GM18520 (cell line): ENCODE data around the gene DIS3L2.
"Not testable (repeated sequence)": the region's sequence is repeated elsewhere in the genome, so short reads cannot be mapped to it uniquely, and the experiment has no call there.

Experiments used
- ATAC-seq: cut with Tn5 transposase; IDR thresholded peaks from one replicate; pipeline ENCODE4 v1.9.1; 2021; ENCODE audit not compliant: unreplicated experiment

Gene DIS3L2

DNA sequence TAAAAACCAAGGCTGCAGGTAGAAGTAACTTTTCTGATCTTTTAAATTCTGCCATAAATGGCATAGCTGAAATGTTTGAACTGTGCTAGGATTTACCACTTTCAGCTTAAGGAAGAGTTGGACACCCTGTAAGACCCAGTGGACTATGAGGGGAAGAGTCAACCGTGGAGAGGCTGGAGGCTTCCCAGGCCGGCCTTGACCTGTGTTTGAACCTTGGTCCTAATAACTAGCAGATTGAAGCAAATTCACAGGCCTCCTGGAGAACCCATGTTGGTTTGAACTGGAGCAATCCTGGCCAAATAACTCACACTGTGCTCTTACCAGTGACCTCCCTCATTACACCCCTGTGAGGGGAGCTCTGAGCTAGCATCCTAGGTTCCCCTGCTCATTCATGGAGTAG is 329.8 kb downstream of the DIS3L2 start:
- ATAC-seq = no peak

DNA sequence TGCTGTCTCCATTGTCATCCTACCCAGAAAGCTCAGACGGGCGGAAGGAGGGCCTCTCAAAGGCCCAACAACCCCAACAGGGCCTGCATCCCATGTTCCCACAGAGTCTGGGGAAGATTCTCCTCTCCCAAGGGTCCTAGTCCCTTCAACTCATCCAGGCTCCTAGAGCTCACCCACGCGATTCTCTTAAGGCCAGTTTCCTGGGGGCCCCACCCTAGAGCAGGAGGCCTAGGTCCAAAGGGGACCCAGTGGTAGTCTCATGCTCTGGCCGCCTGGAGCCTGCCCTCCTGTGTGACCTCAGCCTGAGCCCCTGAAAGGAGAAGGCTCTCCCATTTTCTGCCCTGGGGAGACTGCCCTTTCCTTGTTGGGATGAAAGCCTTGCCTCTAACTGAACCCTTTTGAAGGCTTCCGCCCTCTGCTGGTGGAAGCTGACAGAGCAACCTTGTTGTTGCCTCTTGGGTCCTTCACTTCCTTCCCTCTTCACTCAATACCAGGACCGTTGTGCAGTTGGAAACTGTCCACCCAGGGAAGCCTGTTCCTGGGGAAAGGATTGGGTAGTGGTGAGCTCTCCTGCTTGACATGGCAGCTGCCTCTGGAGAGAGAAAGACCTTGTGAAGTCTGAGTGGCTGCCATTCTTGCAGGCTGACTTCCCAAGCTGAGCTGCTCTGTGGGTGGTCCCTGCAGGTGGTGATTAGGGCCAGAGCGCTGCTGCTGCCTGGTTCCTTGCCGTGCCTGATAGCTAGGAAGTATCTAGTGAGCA is 331.1 kb downstream of the DIS3L2 start:
- no peak for ATAC-seq

DNA sequence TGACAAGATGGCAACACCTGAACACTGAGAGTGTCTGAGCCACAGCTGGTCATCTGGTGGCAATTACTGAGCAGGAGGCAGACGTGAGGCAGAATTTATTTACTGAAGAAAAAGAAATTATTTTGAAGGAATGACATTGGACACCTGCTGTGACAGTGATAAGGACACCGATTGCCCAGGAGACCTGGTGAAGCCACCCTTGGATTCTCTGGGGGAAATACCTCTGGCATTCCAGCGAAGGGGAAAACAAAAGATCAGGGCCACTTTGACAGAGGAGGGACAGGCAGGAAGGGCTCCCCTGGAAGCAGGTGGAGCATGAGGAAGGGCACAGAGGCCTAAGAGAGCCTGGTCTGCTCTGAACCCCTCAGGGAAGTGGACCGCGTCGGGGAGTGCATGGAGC is 331.7 kb downstream of the DIS3L2 start:
- ATAC-seq = no peak

DNA sequence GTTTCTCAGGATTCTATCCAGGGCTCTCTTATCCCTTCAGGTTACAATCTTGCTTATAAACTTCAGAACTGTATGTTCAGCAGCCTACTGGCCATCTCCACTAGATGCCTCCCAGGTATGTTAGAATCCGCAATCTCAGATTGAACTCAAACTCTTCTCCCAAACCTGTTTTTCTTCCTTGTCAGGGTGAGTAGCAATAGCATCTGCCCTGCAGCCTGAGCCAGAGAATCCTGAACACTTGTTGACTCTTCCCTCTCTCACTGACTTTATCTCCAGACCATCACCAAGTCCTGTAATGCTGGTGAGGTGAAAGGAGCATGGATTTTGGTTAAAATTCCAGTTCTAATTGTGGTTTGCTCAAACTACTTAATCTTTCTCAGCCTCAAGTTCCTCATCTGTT is 334.5 kb downstream of the DIS3L2 start:
- ATAC-seq = no peak

DNA sequence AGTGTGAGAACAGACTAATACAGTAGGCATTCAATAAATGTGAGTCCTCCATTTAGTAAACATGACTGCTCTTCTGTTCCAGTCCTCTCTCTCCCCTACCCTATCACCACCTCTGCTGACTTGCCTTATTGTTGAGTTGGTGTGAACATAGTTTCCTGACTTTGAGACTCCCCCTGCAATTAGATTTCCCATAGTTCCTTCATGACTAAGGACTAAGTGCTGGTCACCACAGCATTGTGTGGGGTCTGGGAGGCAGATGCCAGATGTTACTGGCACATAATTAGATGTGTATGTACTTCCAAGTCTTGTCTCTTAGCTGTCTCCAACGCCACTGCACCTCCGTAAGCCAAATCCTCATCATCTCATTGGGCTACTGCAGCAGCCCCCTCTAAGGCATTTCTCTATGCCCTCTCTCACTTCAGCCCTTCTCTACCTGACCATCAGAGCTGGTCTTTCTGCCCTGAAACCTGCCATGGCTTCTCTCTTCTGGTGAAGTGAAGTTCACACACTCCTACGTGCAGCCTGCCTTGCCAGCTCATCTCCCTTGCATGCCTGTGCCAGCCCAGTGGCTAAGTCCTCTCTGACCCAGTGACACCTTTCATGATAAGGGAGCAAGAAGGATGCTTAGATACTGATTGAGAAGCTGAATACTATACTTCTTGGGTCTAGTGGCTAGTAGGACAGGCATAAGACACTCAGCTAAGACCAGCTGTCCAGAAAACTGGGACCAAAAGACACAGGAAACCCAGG is 335.4 kb downstream of the DIS3L2 start:
- no peak for ATAC-seq

DNA sequence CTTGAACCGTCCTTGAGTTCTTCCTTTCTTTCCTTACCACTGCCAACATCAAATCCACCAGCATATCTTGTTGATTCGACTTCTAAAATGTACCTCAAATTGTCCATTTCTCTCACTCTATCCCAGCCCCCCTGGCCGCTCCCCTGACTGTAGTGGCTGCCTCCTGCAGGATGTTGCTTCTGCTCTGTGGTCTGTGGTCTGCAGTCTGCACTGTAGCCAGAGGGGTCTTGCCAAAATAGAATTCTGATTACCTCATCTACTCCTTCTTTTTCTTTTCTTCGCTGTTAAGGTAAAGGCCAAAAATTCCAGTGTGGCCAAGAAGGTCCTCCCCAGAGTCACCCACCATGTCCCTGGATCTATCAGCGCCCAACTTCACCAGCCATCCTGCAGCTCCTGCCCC is 337.6 kb downstream of the DIS3L2 start:
- ATAC-seq = no peak

DNA sequence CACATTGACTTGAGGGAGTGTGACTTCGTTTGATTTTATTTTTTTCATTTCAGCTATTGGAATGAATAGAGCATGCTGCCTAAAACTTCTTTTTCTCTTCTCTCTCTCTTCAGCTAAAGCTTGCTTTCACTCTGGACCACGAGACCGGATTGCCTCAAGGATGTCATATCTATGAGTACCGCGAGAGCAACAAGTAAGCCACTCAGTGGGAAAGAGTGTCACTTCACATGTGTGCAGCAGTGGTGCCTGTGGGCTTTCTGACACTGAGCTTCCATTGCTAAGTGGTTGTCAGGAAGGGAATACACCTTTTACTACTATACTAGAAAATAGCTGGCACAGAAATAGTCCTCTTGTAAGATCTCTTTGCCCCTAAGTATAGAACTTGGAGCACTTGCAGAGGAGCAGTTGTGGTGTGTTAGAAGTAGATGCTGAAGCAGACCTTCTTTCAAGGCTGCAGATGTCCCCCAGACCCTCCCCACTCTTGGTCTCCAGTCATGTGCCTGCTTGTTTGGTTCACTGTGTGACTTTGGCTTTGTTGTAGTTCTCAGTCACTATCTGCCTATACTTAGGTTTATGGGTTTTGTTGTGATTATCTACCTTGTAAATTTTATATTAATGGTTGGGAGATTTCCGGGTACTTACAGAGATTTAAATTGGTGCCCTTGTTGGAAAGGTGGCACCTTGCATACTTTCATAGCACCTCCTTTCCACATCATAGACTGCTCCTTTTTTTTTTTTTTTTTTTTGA is 338.6 kb downstream of the DIS3L2 start:
- ATAC-seq = no peak

DNA sequence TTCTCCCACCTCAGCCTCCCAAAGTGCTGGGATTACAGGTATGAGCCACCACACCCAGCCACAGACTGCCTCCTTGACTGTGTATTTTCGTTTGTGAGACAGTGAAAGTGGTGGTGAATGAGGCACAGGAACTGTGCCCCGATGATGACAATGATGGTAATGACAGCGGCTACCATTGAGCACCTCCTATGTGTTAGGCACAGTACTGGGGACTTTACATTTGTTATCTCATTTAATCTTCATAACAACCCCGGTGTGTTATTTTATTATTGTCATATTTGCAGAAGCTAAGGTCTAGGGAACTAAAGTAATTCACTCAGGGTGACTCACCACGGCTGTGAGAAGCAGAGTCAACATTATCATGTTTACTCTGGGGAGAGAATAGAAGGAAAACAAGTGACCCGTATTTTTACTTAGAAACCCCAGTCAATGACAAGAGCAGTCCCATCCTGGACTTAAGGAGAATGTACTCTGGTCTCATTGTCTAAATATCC is 339.4 kb downstream of the DIS3L2 start:
- ATAC-seq = no peak

DNA sequence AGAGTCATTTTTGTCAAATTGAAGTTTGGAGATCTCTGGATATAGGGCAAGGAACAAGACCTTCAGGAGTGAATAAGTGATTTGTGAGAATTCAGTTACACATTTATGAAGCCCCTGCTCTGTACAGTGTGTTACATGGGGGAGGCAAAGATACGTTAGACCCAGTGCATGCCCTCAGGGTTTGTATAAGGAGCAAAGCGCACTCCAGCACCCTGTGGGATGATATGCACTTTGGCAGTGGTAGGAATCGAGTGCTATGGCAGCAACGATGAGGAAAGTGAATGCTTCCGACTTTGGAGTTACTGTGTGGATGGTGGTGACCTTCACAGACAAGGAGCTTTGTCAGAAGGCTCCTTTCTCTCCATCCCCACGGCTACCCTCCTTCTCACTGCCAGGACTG is 342.7 kb downstream of the DIS3L2 start:
- no peak for ATAC-seq

DNA sequence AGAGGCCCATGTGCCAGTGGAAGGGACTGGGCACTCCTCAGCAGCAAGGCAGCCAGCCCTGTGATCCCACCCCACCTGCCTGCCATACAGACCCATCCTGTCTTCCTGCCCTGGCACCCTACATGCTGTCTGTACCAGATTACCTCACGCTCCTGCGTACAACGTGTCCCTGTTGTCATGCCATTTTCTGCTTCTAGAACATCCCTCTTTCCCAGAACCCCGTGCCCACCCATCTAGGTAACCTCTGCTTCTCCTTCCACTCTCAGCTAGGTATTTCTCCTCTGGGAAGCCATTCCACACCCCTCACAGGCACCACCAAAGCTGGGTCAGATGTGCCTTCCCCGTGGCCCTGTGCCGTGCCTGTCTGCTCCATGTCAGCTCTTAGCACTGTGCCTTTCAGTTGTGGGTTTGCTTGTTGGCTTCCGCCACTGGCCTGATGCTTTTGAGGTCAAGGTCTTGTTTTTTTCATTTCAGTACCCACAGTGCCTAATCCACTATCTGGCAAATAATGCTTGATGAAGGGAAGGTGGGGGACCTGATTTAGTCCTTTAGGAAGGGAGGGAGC is 345.3 kb downstream of the DIS3L2 start:
- no peak for ATAC-seq

DNA sequence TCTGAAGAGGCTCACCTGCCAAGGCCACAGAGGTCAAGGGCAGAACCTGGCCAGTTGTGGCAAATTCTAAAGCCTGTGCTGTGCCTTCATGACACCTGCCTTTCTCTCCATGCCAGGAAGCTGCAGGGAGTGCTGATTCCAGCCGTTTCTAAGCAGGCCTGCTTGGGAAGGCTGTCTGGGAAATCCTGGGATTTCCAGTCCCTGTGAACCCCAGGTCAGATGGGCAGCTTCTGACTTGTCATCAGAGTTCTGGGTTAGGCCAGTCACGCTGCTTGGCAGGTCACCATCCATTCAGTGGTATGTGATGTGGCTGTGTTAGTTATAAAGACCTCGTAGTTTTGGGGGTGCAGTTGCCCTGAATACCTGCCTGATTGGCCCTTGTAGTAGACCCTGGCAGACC is 346.3 kb downstream of the DIS3L2 start:
- ATAC-seq = no peak

DNA sequence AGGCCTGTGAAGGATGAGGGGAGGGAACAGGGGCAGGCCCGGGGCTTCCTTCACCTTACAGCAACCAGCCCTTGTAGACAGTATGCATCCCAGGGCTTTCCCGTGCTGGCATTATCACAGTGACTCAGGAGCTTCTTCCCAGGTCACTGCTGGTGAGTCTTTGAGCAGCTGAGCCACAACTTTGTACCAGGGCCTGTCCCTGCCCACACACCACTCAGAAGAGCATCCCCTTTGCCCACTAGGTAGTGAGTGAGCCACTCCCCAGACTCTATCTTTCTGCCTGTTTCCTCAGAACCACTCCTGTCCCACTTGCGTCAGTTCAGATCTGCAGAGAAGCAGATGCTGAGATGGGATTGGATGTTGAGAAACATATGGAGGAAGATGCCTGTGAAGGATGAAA is 347.5 kb downstream of the DIS3L2 start:
- no peak for ATAC-seq

DNA sequence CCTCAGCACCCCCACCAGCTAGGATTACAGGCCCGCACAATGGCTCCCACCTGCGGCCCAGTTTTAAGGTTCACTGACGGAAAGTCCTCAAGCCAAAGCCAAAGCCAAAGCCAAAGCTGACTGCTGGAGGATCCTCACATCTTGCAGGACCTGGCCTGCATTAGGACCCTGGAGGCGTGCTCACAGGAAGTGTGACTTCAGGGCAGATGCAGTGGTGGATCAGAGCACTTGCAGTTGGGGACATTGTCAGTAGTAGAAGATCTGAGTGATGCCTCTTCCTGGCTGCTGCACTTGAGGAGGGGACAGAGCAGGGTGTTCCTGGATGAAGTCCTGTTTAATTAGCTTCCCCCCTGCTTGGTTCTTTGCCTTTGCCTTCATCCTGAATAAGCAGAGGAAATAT is 348.1 kb downstream of the DIS3L2 start:
- no peak for ATAC-seq

DNA sequence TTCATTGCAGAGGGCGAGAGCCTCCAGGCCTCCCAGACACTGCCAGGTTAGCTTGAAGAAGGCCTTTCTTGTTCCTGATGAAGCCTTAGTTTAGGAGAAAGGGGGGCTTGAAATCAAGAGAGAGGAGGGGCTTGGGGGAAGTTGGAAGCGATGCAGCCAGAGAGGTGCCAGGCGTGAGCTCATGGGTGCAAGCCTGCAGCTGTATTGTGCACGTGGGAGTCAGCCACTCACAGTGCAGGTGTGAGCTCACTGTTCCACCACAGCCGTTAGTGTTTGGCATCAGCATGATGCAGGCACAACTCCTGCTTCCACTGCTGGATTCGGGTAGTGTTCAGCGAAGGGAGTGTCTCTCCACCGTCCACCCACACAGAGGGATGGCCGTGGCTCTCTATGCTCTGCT is 348.6 kb downstream of the DIS3L2 start:
- no peak for ATAC-seq

DNA sequence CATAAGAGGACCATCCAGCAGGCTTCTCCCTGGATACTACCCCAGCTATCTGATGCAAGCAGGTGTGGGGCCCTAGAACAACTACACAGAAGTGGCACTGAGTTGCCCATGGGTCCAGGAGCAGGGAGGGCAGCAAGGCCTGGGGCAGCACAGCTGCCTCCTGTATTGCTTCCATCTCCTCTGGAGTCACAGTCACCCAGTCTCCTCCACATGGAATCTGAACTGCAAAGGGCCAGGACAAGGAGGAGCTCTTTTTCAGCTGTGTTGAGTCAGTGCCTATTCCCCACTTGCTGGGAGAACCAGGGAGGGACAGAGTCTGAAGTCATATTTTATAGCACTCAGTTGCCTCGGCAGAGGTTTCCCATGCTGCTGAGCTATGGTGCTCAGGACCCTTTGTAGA is 349.2 kb downstream of the DIS3L2 start:
- ATAC-seq = no peak

DNA sequence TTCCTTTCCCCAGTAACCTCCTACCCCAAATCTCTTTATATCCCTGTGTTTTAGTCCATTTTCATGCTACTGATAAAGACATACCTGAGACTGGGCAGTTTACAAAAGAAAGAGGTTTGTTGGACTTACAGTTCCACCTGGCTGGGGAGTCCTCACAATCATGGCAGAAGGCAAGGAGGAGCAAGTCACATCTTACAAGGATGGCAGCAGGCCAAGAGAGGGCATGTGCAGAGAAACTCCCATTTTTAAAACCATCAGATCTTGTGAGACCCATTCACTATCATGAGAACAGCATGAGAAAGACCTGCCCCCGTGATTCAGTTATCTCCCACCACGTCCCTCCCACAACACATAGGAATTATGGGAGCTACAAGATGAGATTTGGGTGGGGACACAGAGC is 352.1 kb downstream of the DIS3L2 start:
- not testable (repeated sequence) for ATAC-seq

DNA sequence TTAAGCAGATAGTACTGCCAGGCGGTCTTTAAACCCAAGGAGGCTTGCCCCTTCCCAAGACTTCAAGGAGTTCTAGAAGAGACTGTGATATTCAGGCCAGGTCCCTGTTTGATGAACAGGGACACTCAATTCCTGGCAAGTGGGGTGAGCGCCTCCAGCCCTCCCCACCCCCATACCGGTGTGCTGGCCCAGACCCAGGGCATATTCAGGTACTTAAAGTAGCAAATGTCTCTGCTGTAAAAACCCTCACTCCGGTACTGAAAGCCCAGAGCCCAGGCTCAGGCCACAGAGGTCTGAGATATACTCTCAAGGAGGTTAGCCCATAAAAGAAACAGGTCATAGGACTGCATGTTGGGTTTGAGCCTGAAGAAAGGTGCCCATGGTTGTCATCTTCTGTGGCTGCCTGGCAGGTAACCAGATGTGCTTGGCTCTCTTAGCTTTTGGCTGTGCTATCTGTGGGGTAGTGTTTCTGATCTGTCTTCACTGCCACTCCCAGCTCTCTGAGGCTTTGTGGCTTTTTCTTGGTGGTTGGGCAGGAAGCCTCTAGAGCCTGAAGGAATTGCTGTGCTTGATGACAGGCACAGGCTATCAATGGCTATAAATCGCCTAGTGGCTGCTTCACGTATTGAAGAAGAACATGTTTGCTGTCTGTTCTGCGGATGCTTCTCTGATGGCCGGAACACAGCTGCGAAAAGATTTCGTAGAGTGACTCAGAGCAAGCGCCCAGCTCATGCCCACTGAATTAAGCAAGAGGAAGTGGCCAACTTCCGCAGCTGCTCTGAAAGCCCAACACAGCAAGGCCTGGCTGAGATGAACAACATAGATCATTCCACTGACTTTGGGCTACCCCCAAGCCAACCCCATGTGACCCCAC is 353.8 kb downstream of the DIS3L2 start:
- peak; percentile 69 for ATAC-seq

DNA sequence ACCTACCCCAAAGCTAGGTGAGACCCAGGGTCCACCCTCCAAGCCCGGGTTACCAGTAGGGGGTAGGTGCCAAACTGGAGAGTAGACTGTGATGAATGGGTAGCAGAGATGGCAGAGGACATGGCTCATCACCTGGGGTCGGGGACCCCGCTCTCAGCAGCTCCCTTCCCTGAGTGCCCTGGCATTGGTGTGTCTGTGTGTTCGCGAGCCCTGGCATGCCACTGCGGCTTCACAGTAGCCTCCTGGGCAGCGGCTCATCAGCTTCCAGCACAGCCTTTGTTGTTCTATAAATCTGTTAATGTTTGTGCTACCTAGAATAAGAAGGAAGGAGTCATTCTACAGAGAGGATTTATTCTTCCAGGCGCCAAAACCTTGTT is 354.4 kb downstream of the DIS3L2 start:
- ATAC-seq = no peak

DNA sequence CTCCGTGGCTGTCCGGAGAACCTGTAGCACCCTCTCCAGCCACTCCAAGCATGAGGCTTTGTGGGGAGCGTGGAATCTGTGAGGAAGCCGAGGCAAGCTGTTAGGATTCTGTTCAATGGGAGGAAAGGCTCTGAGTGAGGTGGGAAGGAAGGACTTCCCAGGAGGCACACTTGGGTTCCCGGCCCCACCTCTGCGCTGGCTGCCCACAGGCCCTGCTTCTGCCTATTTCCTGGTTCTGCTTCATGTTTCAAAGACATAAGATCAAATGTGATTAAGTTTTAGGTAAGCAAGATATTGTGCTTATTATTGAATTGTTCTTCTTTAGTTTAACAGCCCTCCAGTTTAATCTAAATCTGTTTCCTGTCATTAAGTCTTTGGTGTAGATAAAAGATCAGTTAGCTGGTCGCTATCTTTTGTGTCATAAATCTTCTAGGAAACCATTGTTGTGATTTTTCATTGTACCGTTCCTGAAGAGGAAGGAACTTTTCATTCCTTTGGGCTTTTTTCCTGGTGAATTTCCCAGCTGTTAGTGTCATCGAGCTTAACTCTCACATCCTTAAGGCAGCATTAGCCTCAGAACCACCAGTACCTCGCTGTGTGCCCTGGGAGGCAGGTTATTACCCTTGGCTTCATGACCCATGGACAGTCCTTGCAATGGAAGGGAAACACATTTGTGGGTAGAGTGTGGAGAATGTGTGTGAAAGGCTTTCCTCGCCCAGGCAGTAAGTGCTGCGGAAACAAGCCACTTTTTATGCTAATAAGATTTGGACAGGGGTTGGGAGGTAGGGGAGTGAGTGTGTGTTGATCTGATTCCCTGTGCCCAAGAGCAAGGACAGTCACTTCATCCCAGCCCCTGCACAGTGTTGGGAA is 355.2 kb downstream of the DIS3L2 start:
- no peak for ATAC-seq
